SK-N-SH treated with all-trans-retinoic acid at 6 μM for 48 hours (cell line): ENCODE measurements around the gene FAAH2.

Experiments used
- ATAC-seq: fragments of 200-7000 bp; cut with Tn5 transposase; 3 replicates; pipeline ENCODE4 v1.9.1; 2020; ENCODE audit warnings: mild to moderate bottlenecking, moderate library complexity
- BACH2 ChIP-seq: fragments of 250-450 bp; sonication (Bioruptor Pico); IDR thresholded peaks from 2 replicates; pipeline ENCODE4 v1.9.0; 2021; ENCODE audit warnings: mild to moderate bottlenecking, borderline replicate concordance
- CREB5 ChIP-seq: fragments of 250-450 bp; sonication (Bioruptor Pico); IDR thresholded peaks from 2 replicates; pipeline ENCODE4 v1.5.1; 2020; ENCODE audit warnings: low read depth, mild to moderate bottlenecking, moderate library complexity
- CSDC2 ChIP-seq: fragments of 250-450 bp; sonication (Bioruptor Pico); IDR thresholded peaks from 2 replicates; pipeline ENCODE4 v1.5.0; 2020; ENCODE audit warnings: mild to moderate bottlenecking, moderate library complexity
- CSRNP3 ChIP-seq: fragments of 250-450 bp; sonication (Bioruptor Pico); IDR thresholded peaks from 2 replicates; pipeline ENCODE4 v1.5.1; 2021; ENCODE audit warnings: mild to moderate bottlenecking, moderate library complexity
- ESRRG ChIP-seq: fragments of 250-450 bp; sonication (Bioruptor Pico); IDR thresholded peaks from 2 replicates; pipeline ENCODE4 v1.6.1; 2021; ENCODE audit warnings: mild to moderate bottlenecking
- GLIS3 ChIP-seq: fragments of 250-450 bp; sonication (Bioruptor Pico); IDR thresholded peaks from 2 replicates; pipeline ENCODE4 v1.5.0; 2020; ENCODE audit warnings: mild to moderate bottlenecking, moderate library complexity
- OSR1 ChIP-seq: fragments of 250-450 bp; sonication (Bioruptor Pico); IDR thresholded peaks from 2 replicates; pipeline ENCODE4 v1.8.0; 2022; ENCODE audit warnings: moderate library complexity, mild to moderate bottlenecking, inconsistent platforms
- PATZ1 ChIP-seq: fragments of 250-450 bp; sonication (Bioruptor Pico); IDR thresholded peaks from 2 replicates; pipeline ENCODE4 v1.8.0; 2020; ENCODE audit warnings: mild to moderate bottlenecking, moderate library complexity, borderline replicate concordance
- POU6F1 ChIP-seq: fragments of 250-450 bp; sonication (Bioruptor Pico); IDR thresholded peaks from 2 replicates; pipeline ENCODE4 v1.8.0; 2021; ENCODE audit warnings: low read depth, mild to moderate bottlenecking, moderate library complexity, borderline replicate concordance
- PPARA ChIP-seq: fragments of 250-450 bp; sonication (Bioruptor Pico); IDR thresholded peaks from 2 replicates; pipeline ENCODE4 v1.5.0; 2020; ENCODE audit warnings: mild to moderate bottlenecking, borderline replicate concordance
- RARB ChIP-seq: fragments of 250-450 bp; sonication (Bioruptor Pico); IDR thresholded peaks from 2 replicates; pipeline ENCODE4 v1.8.0; 2021; ENCODE audit warnings: mild to moderate bottlenecking, moderate library complexity
- SNAI2 ChIP-seq: fragments of 250-450 bp; sonication (Bioruptor Pico); IDR thresholded peaks from 2 replicates; pipeline ENCODE4 v1.5.0; 2020; ENCODE audit warnings: mild to moderate bottlenecking, moderate library complexity
- TCF4 ChIP-seq: fragments of 250-450 bp; sonication (Bioruptor Pico); IDR thresholded peaks from 2 replicates; pipeline ENCODE4 v1.8.0; 2021; ENCODE audit warnings: mild to moderate bottlenecking, moderate library complexity, borderline replicate concordance
- TOX ChIP-seq: fragments of 250-450 bp; sonication (Bioruptor Pico); IDR thresholded peaks from 2 replicates; pipeline ENCODE4 v1.8.0; 2021; ENCODE audit warnings: mild to moderate bottlenecking, moderate library complexity, borderline replicate concordance
- TSHZ2 ChIP-seq: fragments of 250-450 bp; sonication (Bioruptor Pico); IDR thresholded peaks from 2 replicates; pipeline ENCODE4 v1.5.0; 2020; ENCODE audit warnings: mild to moderate bottlenecking, moderate library complexity
- ZC3H10 ChIP-seq: fragments of 250-450 bp; sonication (Bioruptor Pico); IDR thresholded peaks from 2 replicates; pipeline ENCODE4 v1.5.1; 2021; ENCODE audit warnings: mild to moderate bottlenecking, moderate library complexity
- ZFP3 ChIP-seq: fragments of 250-450 bp; sonication (Bioruptor Pico); IDR thresholded peaks from 2 replicates; pipeline ENCODE4 v1.5.0; 2020; ENCODE audit warnings: mild to moderate bottlenecking, moderate library complexity
- ZFP30 ChIP-seq: fragments of 450-650 bp; formaldehyde crosslinking; IDR thresholded peaks from 2 replicates; pipeline ENCODE4 v1.5.0; 2022; ENCODE audit warnings: mild to moderate bottlenecking, moderate library complexity
- ZNF70 ChIP-seq: fragments of 450-650 bp; formaldehyde crosslinking; IDR thresholded peaks from 2 replicates; pipeline ENCODE4 v1.5.0; 2020; ENCODE audit warnings: mild to moderate bottlenecking, moderate library complexity

Gene FAAH2

GRCh38 chrX:57516491-57516890 is 230.0 kb downstream of the FAAH2 start:
- TF ChIP-seq PPARA (no peak), OSR1 (CRISPR knock-in tag) (no peak), TSHZ2 (CRISPR knock-in tag) (no peak), SNAI2 (CRISPR knock-in tag) (no peak), CSDC2 (CRISPR knock-in tag) (no peak), BACH2 (CRISPR knock-in tag) (no peak), TOX (no peak), PATZ1 (no peak), POU6F1 (no peak), ZFP30 (CRISPR knock-in tag) (no peak), RARB (CRISPR knock-in tag) (no peak), CSRNP3 (CRISPR knock-in tag) (no peak), ZC3H10 (no peak), TCF4 (CRISPR knock-in tag) (no peak), CREB5 (CRISPR knock-in tag) (no peak), ZFP3 (CRISPR knock-in tag) (no peak), GLIS3 (CRISPR knock-in tag) (no peak), ZNF70 (CRISPR knock-in tag) (no peak)
- ATAC-seq: no peak

- no peak for ATAC-seq
- TF ChIP-seq ESRRG (no peak), TOX (no peak), GLIS3 (CRISPR knock-in tag) (no peak), TSHZ2 (CRISPR knock-in tag) (no peak), POU6F1 (no peak)
Measured at GRCh38 chrX:57519578-57520118, 233.1 kb downstream of the FAAH2 start.
